Activated CD8-positive, alpha-beta T cell treated with anti-CD3 and anti-CD28 coated beads, Interleukin-2, amount 10 ng/mL, durations not matched to agents 7 days and 5 days (primary cell): ENCODE data around the gene RCN1. TPM values are rescaled to one million over a fixed set of nuclear protein-coding genes. Genes with fewer than 3 reads are reported as not detected.
"Not testable (repeated sequence)": the region's sequence is repeated elsewhere in the genome, so short reads cannot be mapped to it uniquely, and the experiment has no call there.

Experiments
- ATAC-seq: fragments of 150-1000 bp; cut with Tn5 transposase; one replicate; pipeline ENCODE4 v1.10.0; 2021; ENCODE audit warnings: moderate library complexity
- CTCF ChIA-PET: fragments of 350-600 bp; sonication (Branson Sonifier 250); formaldehyde crosslinking; loops from one replicate; lab custom pipeline; 2021; ENCODE audit warnings: antibody characterized with exemption; lab: Charles Lee
- POLR2A ChIA-PET: fragments of 350-600 bp; sonication (Branson Sonifier 250); formaldehyde crosslinking; loops from one replicate; lab custom pipeline; 2021; ENCODE audit warnings: antibody characterized with exemption; lab: Charles Lee
- DNase-seq: peaks from one replicate; pipeline ENCODE4 v3.0.0-alpha.2; 2020
- H3K27ac Mint-ChIP-seq: one replicate; pipeline ENCODE4 v1.8.0; 2021; ENCODE audit warnings: mild to moderate bottlenecking, mixed read lengths
- H3K27me3 Mint-ChIP-seq: one replicate; pipeline ENCODE4 v1.8.0; 2021; ENCODE audit warnings: low read depth, mixed read lengths
- H3K36me3 Mint-ChIP-seq: one replicate; pipeline ENCODE4 v1.8.0; 2021; ENCODE audit warnings: low read depth, mixed read lengths
- H3K4me1 Mint-ChIP-seq: one replicate; pipeline ENCODE4 v1.8.0; 2021; ENCODE audit warnings: low read depth, mixed read lengths
- H3K4me3 Mint-ChIP-seq: one replicate; pipeline ENCODE4 v1.8.0; 2021; ENCODE audit warnings: mild to moderate bottlenecking, mixed read lengths
- H3K9me3 Mint-ChIP-seq: one replicate; pipeline ENCODE4 v1.8.0; 2022; ENCODE audit warnings: mixed read lengths; ENCODE audit not compliant: insufficient read depth
- total RNA-seq, 2 experiments: library from RNA; stranded (reverse); gene quantifications; one replicate each; pipeline ENCODE4 v1.2.3, GENCODE V29; 2021

RCN1 gene
- total RNA-seq, 2 experiments from 2014 or later, result 14.6 to 19.1 TPM

DNA sequence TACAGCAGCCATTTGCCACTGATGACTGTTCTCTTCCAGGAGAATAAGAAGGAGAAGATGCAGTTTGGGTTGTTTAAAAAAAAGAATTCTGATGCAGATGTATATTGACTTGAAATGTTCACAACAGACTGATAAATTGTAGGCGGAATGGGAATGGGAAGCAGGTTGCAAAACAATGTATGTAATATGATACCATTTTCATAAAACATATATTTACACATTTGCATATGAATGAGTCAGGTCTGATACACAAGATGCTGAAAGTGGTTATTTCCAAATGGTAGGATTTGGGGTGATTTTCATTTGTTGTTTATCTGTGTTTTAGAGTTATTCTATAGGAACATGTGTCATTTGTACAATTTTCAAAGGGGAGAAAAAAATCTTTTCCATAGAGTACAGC lies 9.0 kb upstream of the RCN1 start:
- no peaks in the 10 kb centered on the region for H3K36me3 Mint-ChIP-seq
- ChIA-PET POLR2A (no interaction called here), CTCF (no interaction called here)
- DNase-seq, result no peak
- H3K4me3 Mint-ChIP-seq, result no peak overlapping the region
- peaks cover 21% of the 10 kb centered on the region for H3K27me3 Mint-ChIP-seq
- no peak overlapping the region for H3K27ac Mint-ChIP-seq
- ATAC-seq, result no peak
- no peaks in the 10 kb centered on the region for H3K9me3 Mint-ChIP-seq
- no peaks in the 10 kb centered on the region for H3K4me1 Mint-ChIP-seq

DNA sequence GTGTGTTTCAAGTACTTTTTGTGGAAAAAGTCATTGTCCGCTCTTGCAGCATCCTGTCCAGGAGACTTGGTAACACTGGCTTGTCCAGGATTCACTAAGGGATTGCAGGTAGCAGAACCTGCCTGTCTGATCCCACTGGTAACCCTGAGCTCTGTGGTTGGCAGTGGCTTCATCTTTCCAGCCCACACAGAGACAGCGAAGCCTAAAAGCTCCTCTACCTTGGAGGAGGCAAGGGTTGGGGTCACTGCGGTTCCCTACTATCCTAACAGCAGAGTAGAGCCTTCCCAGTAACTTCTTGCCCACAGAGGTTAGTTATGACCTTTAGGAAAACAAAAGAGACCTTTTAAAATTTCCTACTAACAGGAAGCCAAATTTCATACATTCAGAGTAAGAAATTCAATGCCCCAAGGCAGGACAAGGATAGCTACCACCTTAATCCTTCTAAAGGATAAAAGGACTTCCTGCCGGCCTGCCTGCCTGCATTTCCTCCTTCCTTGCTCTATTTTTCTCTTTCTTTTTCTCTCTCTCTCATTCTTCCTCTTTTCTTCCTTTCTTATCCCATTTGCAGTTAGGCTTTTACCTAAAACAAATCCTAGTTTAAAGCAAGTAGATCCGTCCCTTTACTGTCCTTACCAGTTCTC lies 8.4 kb upstream of the RCN1 start:
- ATAC-seq (no peak), DNase-seq (no peak)
- Mint-ChIP-seq H3K9me3 (no peaks in the 10 kb centered on the region), H3K4me1 (no peaks in the 10 kb centered on the region), H3K4me3 (no peak overlapping the region), H3K27me3 (peaks cover 22% of the 10 kb centered on the region), H3K27ac (no peak overlapping the region), H3K36me3 (no peaks in the 10 kb centered on the region)
- CTCF ChIA-PET, result interaction anchor here (1.1 kb wide), 1 partner anchor 30 kb away, joined by 3 read pairs; no protein-coding TSS in a partner anchor
- POLR2A ChIA-PET, result no interaction called here

DNA sequence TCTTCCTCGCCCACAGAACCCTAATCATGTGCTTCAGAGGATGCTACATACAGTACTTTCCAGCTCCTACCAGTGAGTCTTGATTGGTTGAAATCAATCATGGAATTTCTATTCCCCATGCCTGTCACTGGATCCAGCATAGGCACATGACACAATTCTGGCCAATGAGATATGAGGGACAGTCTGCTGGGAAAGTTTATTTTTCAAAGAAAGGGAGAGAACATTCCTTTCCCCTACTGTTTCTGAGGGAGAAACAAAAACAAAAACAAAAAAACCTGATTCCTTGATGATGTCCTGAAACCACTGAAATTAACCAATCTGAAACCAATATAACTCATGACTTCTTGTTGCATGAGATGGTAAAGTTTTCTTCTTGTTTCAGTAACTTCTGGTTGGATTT lies 3.3 kb upstream of the RCN1 start:
- no peak overlapping the region for H3K4me3 Mint-ChIP-seq
- H3K27ac Mint-ChIP-seq, result no peak overlapping the region
- ChIA-PET CTCF (no interaction called here), POLR2A (no interaction called here)
- no peak for DNase-seq
- ATAC-seq, result no peak
- H3K27me3 Mint-ChIP-seq, result peaks cover 30% of the 10 kb centered on the region
- H3K36me3 Mint-ChIP-seq, result no peaks in the 10 kb centered on the region
- H3K4me1 Mint-ChIP-seq, result peaks cover 19% of the 10 kb centered on the region
- H3K9me3 Mint-ChIP-seq, result no peaks in the 10 kb centered on the region

DNA sequence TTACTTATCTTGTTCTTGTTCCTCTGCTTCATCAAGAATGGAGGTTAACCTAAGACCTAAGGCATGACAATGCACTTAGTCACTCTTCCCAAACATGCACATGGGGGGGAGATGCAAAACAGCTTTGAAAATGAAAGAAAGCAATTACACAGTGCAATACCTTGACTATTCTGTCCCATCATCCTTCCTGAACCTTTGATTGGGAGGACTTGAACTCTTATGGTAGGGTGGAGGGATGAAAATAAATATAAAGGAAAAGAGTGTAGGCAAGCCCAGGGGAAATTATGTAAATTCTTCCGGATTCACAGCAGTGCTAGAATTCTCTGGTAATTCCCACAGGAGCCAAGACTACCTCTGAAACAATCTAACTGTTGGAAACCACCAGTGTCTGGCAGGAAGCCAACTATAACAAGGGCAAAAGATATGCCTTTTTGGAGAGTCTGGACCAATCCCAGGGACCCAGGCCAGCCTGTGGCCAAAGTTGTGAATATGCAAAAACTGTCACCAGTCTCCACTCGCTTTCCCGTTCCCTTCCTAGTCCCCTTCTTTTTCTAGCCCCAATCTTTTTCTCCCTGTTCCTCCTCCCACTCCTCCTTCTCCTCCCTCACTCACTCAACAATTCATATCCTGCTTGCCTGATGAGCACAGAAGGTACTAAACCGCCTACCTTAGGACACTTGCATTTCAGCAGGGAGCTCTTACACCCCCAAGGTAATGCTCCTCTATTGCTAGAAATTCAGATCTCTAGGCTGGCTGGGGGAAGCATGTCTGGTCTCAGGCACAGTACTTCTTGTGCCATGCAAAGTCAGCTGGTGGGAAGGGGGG lies 2.5 kb upstream of the RCN1 start:
- POLR2A ChIA-PET, result no interaction called here
- Mint-ChIP-seq H3K27ac (no peak overlapping the region), H3K27me3 (peaks cover 27% of the 10 kb centered on the region), H3K9me3 (no peaks in the 10 kb centered on the region), H3K4me1 (peaks cover 26% of the 10 kb centered on the region), H3K4me3 (no peak overlapping the region), H3K36me3 (peaks cover 6% of the 10 kb centered on the region)
- no peak for DNase-seq
- CTCF ChIA-PET, result no interaction called here
- no peak for ATAC-seq

DNA sequence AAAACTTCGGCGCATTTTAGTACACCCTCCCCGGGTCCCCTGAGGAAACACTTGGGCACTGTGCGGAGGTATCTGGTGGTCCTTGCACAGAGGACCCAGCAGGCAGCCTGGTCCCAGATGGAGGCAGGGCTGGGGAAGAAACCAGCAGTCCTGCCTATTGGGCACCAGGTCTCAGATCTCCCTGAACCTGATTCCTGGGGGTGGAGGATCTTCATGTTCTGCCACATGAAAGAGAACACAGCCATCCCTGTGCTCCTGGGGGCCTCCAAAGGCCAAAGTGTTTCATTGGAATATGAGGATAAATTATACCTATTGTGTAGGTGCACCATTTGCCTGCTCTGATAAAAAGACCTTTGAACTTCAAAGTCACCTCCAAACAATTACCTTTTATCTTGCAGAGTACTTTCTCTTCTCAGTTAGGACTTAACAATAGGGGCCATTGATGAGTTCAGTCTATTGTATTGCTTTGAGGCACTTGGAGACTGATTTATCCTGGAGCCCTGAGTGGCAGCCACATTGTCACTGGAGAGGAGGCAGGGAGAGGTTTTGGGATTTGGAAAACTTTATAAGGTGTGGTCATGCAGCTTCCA lies 1.8 kb downstream of the RCN1 start:
- peak overlapping the region; percentile 68 for H3K27ac Mint-ChIP-seq
- POLR2A ChIA-PET, result no interaction called here
- peaks cover 4% of the 10 kb centered on the region for H3K9me3 Mint-ChIP-seq
- peaks cover 26% of the 10 kb centered on the region for H3K36me3 Mint-ChIP-seq
- ATAC-seq, result no peak
- H3K27me3 Mint-ChIP-seq, result peaks cover 12% of the 10 kb centered on the region
- CTCF ChIA-PET, result no interaction called here
- H3K4me1 Mint-ChIP-seq, result peaks cover 32% of the 10 kb centered on the region
- peak overlapping the region; percentile 81 for H3K4me3 Mint-ChIP-seq
- no peak for DNase-seq

DNA sequence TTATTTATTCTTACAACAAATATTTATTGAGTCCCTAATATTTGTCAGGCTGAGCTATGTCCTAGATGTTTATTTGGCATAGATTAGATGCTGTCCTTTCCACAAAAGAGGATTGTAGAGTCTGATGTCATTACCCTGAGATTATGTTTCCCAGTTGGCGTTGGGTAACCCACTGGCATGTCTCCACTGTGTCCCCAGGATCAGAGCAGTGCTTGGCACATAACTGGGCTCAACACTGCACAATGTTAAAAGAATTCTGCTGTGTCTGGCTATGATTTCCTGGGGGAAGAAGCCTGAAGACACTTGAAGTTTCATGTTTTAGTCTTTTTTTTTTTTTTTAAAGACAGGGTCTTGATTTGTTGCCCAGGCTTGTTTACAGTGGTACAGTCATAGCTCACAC lies 4.0 kb downstream of the RCN1 start:
- Mint-ChIP-seq H3K4me1 (peaks cover 26% of the 10 kb centered on the region), H3K36me3 (peaks cover 44% of the 10 kb centered on the region), H3K9me3 (peaks cover 4% of the 10 kb centered on the region), H3K4me3 (no peak overlapping the region), H3K27ac (no peak overlapping the region), H3K27me3 (no peaks in the 10 kb centered on the region)
- no peak for ATAC-seq
- POLR2A ChIA-PET, result no interaction called here
- CTCF ChIA-PET, result interaction anchor here (0.9 kb wide), 1 partner anchor 273 kb away, joined by 3 read pairs; no protein-coding TSS in a partner anchor
- DNase-seq, result no peak

DNA sequence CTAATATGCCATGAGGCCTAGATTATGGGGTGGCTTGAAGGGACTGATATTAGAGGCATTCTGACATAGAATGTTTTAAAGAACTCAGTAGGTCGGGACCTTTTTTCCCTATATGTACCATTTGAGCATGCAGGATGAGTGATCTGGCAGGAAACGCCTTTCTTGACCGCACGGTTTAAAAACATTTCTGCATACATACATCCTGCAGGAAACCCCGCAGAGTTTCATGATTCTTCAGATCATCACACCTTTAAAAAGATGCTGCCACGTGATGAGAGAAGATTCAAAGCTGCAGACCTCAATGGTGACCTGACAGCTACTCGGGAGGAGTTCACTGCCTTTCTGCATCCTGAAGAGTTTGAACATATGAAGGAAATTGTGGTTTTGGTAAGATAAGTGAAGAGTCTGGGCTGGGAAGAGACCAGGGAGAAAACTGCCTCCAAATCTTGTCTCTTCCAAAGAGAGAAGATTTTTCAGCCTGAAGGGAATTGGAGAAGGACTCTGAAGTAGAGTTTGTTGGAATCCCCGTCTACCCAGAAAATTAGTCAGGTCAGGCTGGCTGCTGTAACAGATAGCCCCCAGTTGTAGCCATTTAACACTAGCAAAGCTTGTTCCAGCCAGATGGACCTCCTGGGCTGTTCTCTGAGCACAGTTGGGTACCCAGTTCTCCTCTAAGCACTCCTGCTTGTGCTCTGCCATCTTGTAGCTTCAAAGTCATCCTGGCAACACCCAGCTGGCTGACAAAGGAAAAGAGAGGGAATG lies 7.4 kb downstream of the RCN1 start:
- H3K36me3 Mint-ChIP-seq, result peaks cover 56% of the 10 kb centered on the region
- peaks cover 4% of the 10 kb centered on the region for H3K9me3 Mint-ChIP-seq
- no peak for DNase-seq
- ChIA-PET POLR2A (no interaction called here), CTCF (no interaction called here)
- H3K27ac Mint-ChIP-seq, result no peak overlapping the region
- no peak for ATAC-seq
- H3K4me1 Mint-ChIP-seq, result peaks cover 12% of the 10 kb centered on the region
- H3K27me3 Mint-ChIP-seq, result no peaks in the 10 kb centered on the region
- no peak overlapping the region for H3K4me3 Mint-ChIP-seq

DNA sequence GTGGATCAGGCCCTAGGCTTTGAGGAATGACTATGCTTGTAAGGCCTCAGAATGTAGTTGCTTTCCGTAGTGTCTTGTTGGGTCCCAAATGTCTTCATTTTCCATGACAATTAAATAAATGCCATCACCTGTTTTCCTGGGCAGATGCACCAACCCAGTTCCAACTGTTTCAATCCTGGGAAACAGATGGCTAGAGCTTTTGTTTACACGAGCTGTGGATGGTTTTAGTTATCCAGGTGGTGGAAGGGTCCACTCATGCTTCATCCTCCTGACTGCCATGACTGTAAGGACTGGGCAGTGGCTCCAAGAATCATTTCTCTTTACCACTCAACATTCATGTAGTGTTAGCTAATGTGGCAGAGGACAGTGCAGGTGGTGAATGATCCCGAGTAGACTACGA lies 8.6 kb downstream of the RCN1 start:
- Mint-ChIP-seq H3K27me3 (no peaks in the 10 kb centered on the region), H3K9me3 (peaks cover 4% of the 10 kb centered on the region), H3K36me3 (peaks cover 55% of the 10 kb centered on the region), H3K27ac (no peak overlapping the region), H3K4me3 (no peak overlapping the region), H3K4me1 (peaks cover 10% of the 10 kb centered on the region)
- ChIA-PET POLR2A (no interaction called here), CTCF (no interaction called here)
- DNase-seq, result no peak
- no peak for ATAC-seq

DNA sequence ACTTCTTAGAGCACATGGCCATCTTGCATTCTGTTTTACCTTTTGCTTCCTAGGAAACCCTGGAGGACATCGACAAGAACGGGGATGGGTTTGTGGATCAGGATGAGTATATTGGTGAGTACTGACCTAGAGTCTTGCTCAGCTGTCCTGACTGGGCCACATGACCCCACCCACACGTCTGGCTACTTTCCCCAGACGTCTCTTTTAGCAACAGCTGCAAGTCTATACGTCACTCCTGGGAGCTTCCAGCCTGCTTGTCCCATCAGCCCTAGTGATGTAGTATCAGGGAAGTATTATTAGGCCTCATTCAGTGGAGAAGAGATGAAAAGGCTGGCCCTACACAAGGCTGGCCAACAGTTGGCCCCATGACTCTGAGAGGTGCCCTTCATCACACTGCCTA lies 9.6 kb downstream of the RCN1 start:
- no peak overlapping the region for H3K27ac Mint-ChIP-seq
- POLR2A ChIA-PET, result no interaction called here
- H3K4me3 Mint-ChIP-seq, result no peak overlapping the region
- no peaks in the 10 kb centered on the region for H3K27me3 Mint-ChIP-seq
- peaks cover 10% of the 10 kb centered on the region for H3K4me1 Mint-ChIP-seq
- peaks cover 4% of the 10 kb centered on the region for H3K9me3 Mint-ChIP-seq
- CTCF ChIA-PET, result no interaction called here
- H3K36me3 Mint-ChIP-seq, result peaks cover 57% of the 10 kb centered on the region
- DNase-seq, result no peak
- ATAC-seq, result no peak

DNA sequence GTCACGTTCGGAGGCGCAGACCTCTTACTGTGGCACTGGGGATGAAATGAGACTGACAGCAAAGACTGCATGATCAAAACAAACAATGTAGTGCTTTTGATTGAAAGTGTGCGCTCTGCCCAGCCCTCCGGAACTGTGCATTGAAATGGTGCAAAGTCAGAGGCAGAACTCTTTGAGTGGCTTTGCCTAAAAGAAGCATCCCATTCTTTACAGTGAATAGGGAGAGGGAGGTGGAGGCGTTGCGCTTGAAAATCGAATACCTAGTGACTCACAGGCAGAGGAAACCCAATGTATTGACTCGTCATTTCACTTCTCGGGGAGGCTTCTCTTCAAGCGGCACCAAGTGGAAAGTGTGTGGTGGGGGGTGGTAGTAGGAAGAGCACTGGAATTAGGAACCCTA lies 10.9 kb downstream of the RCN1 start:
- H3K36me3 Mint-ChIP-seq, result peaks cover 56% of the 10 kb centered on the region
- H3K27me3 Mint-ChIP-seq, result no peaks in the 10 kb centered on the region
- no peak overlapping the region for H3K27ac Mint-ChIP-seq
- ChIA-PET CTCF (no interaction called here), POLR2A (no interaction called here)
- no peak for DNase-seq
- no peak overlapping the region for H3K4me3 Mint-ChIP-seq
- peaks cover 1% of the 10 kb centered on the region for H3K9me3 Mint-ChIP-seq
- peaks cover 10% of the 10 kb centered on the region for H3K4me1 Mint-ChIP-seq
- ATAC-seq, result no peak

DNA sequence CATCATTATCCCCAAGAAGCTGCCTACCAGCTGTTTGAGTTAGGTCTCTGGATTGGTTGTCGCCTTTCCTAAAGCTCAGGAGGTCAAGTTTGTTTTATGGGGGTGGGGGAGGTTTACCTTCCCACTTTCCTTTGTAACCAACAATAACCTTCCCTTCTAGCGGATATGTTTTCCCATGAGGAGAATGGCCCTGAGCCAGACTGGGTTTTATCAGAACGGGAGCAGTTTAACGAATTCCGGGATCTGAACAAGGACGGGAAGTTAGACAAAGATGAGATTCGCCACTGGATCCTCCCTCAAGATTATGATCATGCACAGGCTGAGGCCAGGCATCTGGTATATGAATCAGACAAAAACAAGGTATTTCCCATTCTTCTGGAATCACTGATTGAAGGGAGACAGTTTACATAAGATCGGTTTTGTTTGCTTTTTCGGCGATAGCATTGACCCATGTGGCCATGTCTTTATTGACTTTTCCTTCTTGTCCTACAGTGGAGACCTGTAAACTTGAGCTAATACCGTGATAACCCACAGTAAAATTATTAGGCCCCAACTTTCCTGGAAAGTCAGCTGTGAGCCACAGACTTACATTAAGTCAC lies 12.3 kb downstream of the RCN1 start:
- H3K4me1 Mint-ChIP-seq, POLR2A ChIA-PET, DNase-seq, CTCF ChIA-PET, H3K27me3 Mint-ChIP-seq, H3K4me3 Mint-ChIP-seq, H3K9me3 Mint-ChIP-seq, H3K27ac Mint-ChIP-seq, ATAC-seq: not testable (repeated sequence)
- H3K36me3 Mint-ChIP-seq, result peaks cover 42% of the 10 kb centered on the region
